ENCODE data around the gene ADSS2. TPM values are rescaled to one million over a fixed set of nuclear protein-coding genes. Genes with fewer than 3 reads are reported as not detected.
"Not testable (repeated sequence)": the region's sequence is repeated elsewhere in the genome, so short reads cannot be mapped to it uniquely, and the experiment has no call there.

Gene ADSS2
- total RNA-seq, 6 donors from 2014 or later: 26.3 to 70.0 (median 40.4) TPM

DNA sequence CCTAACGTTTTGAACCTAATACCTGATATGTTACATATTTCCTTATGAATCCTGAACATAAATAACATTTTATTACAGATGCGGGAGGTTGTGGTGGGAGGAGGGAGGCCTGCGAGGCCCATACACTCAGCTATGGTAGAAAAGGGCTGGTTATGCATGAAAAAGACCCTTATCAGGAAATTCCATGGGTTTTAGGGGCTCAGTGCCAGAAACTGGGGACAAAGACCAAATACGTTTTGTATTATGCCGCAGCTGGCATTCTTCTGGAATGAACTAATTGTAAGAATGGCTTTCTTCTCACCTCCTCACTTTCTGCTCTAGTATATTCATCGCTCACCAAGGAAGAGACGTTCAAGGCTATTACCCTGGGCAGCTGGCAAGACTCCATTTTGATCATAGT lies 76.7 kb downstream of the ADSS2 start:
- no peak for TF ChIP-seq EP300 (IDR thresholded peaks at IDR 0.05)
- no peak for TF ChIP-seq POLR2A (IDR thresholded peaks at IDR 0.05)
- TF ChIP-seq, protein P1, sequence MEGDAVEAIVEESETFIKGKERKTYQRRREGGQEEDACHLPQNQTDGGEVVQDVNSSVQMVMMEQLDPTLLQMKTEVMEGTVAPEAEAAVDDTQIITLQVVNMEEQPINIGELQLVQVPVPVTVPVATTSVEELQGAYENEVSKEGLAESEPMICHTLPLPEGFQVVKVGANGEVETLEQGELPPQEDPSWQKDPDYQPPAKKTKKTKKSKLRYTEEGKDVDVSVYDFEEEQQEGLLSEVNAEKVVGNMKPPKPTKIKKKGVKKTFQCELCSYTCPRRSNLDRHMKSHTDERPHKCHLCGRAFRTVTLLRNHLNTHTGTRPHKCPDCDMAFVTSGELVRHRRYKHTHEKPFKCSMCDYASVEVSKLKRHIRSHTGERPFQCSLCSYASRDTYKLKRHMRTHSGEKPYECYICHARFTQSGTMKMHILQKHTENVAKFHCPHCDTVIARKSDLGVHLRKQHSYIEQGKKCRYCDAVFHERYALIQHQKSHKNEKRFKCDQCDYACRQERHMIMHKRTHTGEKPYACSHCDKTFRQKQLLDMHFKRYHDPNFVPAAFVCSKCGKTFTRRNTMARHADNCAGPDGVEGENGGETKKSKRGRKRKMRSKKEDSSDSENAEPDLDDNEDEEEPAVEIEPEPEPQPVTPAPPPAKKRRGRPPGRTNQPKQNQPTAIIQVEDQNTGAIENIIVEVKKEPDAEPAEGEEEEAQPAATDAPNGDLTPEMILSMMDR (IDR thresholded peaks at IDR 0.05): no peak
- TF ChIP-seq POLR2AphosphoS5 (IDR thresholded peaks at IDR 0.05): no peak
- no peaks in the 10 kb centered on the region for H3K9me3 ChIP-seq
- no peaks in the 10 kb centered on the region for H3K36me3 ChIP-seq
- no peaks in the 10 kb centered on the region for H3K4me1 ChIP-seq
- ATAC-seq (ENCODE audit: low FRiP score in 2 of 2): no peak
- no peaks in the 10 kb centered on the region for H3K27me3 ChIP-seq
- WGBS, 2 donors: 86 to 87% methylated on average over 7 of the region's 7 CpGs
- no peak for DNase-seq
- H3K4me3 ChIP-seq: no peak overlapping the region
- H3K27ac ChIP-seq: no peak overlapping the region

DNA sequence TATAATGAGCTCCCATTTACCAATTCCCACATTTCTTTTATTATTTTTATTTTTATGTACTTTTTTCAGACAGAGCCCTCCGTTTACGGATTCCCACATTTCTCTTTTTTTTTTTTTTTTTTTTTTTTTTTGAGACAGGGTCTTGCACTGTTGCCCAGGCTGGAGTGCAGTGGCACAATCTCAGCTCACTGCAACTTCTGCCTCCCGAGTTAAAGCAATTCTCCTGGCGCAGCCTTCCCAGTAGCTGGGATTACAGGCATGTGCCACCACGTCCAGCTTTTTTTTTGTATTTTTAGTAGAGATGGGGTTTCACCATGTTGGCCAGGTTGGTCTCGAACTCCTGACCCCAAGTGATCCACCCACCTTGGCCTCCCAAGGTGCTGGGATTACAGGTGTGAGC lies 77.2 kb downstream of the ADSS2 start:
- H3K36me3 ChIP-seq; DNase-seq; H3K27me3 ChIP-seq; H3K9me3 ChIP-seq; H3K4me1 ChIP-seq; H3K27ac ChIP-seq; ATAC-seq (ENCODE audit: low FRiP score in 2 of 2); H3K4me3 ChIP-seq: not testable (repeated sequence)
- WGBS, 2 donors: 92 to 96% methylated on average over 6 of the region's 6 CpGs

DNA sequence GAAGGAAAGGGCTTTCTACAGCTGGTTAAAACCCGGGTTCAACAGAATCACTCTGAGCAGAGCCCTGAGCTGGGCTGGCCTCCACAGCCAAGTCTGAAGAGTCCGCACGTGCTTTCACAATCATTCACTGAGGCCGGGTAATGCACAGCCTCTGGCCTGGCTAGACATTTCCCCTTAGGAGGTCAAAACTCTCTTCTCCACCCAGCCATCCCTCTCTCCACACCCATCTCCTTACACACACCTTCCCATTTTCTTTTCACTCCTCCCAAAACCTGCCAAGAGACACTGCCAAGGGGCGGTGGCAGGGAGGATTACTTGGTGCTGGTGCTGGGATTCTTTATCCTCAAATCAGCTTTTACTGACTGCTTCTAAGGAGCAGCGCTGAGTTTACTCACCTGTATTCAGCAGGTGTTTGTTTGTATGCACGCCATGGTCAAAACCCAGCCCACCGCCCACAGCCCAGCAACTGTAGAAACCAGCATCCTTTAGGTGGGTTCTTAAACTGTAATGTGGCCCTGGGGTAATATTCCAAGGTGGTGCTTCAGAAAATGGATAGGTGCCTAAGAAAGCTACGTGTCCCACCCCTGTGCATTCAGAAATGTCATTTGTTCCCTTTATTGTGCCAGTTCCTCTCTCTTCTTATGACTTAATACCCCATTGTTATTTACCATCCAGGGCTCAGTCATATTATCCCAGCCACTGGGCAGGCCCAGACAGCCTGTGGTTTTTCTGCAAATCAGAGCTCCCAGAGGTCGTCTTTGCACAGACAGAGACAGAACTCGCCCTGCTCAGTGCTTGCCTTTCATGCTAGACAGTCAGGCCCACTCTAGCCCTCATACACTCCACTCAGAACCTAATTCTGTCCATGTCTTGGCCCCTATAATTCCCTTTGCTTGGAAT lies 80.2 kb downstream of the ADSS2 start:
- WGBS, 2 donors: 82% methylated on average over 11 of the region's 11 CpGs
- Histone ChIP-seq H3K4me3 (no peak overlapping the region), H3K4me1 (no peaks in the 10 kb centered on the region), H3K9me3 (no peaks in the 10 kb centered on the region), H3K27ac (peak overlapping the region in 1 of 4 donors; percentile 4), H3K27me3 (no peaks in the 10 kb centered on the region), H3K36me3 (no peaks in the 10 kb centered on the region)
- DNase-seq (no peak), ATAC-seq (ENCODE audit: low FRiP score in 2 of 2) (no peak)
- TF ChIP-seq, protein P1 (IDR thresholded peaks at IDR 0.05): no peak
- TF ChIP-seq POLR2AphosphoS5 (IDR thresholded peaks at IDR 0.05) (no peak), POLR2A (IDR thresholded peaks at IDR 0.05) (no peak), EP300 (IDR thresholded peaks at IDR 0.05) (no peak)

DNA sequence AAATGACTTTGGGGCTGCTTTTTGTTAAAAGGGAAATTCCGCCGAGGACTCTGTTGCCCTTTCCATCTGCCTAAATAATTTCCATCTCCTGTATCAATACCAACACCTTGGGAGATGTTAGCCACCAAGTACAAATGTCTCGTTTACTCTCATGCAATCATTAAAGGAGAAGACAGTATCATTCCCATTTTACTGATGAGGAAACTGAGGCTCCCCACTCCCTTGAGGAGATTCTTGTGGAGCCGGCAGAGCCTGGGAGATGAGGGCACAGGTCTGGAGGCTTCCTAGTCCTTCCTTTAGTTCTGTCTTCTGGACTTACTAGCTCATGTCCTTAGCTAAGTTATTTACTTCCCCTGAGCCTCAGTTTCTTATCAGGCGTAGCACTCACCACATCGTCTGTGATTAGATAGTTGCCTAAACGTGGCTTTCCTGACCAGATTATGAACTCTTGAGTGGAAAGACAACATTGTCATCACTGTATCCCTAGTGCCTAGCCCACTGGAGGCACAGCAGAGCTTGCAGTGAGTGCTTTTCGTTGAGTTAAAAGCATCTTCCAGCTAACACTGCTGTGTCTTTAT lies 81.6 kb downstream of the ADSS2 start:
- 72 to 73% methylated on average over 8 of the region's 8 CpGs for WGBS, 2 donors
- ATAC-seq (ENCODE audit: low FRiP score in 2 of 2): no peak
- no peak for TF ChIP-seq POLR2A (IDR thresholded peaks at IDR 0.05)
- no peak for TF ChIP-seq EP300 (IDR thresholded peaks at IDR 0.05)
- TF ChIP-seq, protein P1 (IDR thresholded peaks at IDR 0.05): no peak
- TF ChIP-seq POLR2AphosphoS5 (IDR thresholded peaks at IDR 0.05): no peak

DNA sequence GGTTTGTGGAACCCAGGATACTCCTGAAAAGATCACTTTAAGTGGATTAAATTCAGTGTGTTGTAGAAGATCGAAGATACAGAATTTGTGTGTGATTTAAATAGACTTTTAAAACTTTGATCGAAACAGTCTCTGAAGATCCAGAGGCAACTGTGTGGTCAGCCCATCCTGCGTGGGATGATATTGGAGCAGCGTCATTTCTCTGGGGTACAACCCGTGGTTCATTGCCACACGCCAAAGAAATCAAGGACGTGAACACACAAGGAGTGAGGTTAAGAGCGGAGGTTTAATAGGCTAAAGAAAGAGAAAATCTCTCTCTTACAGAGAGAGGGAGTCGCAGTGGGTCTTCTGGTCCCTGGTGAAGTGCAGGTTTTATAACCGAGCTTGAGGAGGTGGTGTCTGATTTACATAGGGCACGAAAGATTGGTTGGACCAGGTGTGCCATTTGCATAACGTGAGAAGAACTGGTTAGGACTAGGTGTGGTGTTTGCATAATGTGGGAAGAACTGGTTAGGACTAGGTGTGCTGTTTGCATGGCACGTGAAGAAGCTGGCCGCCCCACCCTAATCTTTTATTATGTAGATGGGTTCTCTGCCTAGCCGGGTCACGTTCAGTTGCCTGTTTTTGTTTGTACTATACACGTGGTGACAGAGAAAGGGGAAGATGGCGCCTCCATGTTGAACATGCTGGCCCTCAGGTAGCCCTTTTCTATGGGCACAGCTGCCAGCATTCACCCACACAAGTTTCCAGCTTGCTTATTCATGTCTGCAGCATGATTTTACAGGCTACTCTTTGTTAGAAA lies 82.3 kb downstream of the ADSS2 start:
- ATAC-seq (ENCODE audit: low FRiP score in 2 of 2) (no peak), DNase-seq (no peak)
- WGBS, 2 donors: 78 to 88% methylated on average over 18 of the region's 18 CpGs
- Histone ChIP-seq H3K9me3 (no peaks in the 10 kb centered on the region), H3K4me3 (no peak overlapping the region), H3K36me3 (no peaks in the 10 kb centered on the region), H3K4me1 (no peaks in the 10 kb centered on the region), H3K27ac (no peak overlapping the region), H3K27me3 (no peaks in the 10 kb centered on the region)
- no peak for TF ChIP-seq EP300 (IDR thresholded peaks at IDR 0.05)
- TF ChIP-seq, protein P1 (IDR thresholded peaks at IDR 0.05): no peak
- TF ChIP-seq POLR2AphosphoS5 (IDR thresholded peaks at IDR 0.05): no peak
- no peak for TF ChIP-seq POLR2A (IDR thresholded peaks at IDR 0.05)

More for the DNA sequence above, 81.6 kb downstream of the ADSS2 start:
- Histone ChIP-seq H3K4me1 (no peaks in the 10 kb centered on the region), H3K27ac (no peak overlapping the region), H3K4me3 (no peak overlapping the region), H3K36me3 (no peaks in the 10 kb centered on the region), H3K27me3 (no peaks in the 10 kb centered on the region), H3K9me3 (no peaks in the 10 kb centered on the region)
- DNase-seq: no peak

Data from upper lobe of left lung (tissue), 6 donors.